Measurements from ENCODE around the gene CYP2A6. TPM values are rescaled to one million over a fixed set of nuclear protein-coding genes. Genes with fewer than 3 reads are reported as not detected.
"Not testable (repeated sequence)": the region's sequence is repeated elsewhere in the genome, so short reads cannot be mapped to it uniquely, and the experiment has no call there.

The CYP2A6 gene
- total and polyA plus RNA-seq, 8 donors = 0.13 to 1.2 (median 0.54) TPM; not detected in 1

GRCh38 chr19:40888191-40888590 lies 37.9 kb upstream of the CYP2A6 start:
- Histone ChIP-seq H3K4me1 (no peaks in the 10 kb centered on the region), H3K9me3 (no peaks in the 10 kb centered on the region), H3K36me3 (no peaks in the 10 kb centered on the region), H3K27ac (no peak overlapping the region), H3K4me3 (no peak overlapping the region), H3K27me3 (no peaks in the 10 kb centered on the region)
- intact Hi-C loops (cut with DNase I) = no loop called here
- DNase-seq (no peak), ATAC-seq (no peak)
- TF ChIP-seq CTCF (IDR thresholded peaks at IDR 0.05) = no peak

GRCh38 chr19:40884187-40884931 lies 34.1 kb upstream of the CYP2A6 start:
- H3K4me3 ChIP-seq; H3K27ac ChIP-seq; H3K27me3 ChIP-seq; intact Hi-C loops (cut with DNase I); H3K36me3 ChIP-seq; H3K4me1 ChIP-seq; ATAC-seq; DNase-seq; H3K9me3 ChIP-seq: not testable (repeated sequence)

DNA sequence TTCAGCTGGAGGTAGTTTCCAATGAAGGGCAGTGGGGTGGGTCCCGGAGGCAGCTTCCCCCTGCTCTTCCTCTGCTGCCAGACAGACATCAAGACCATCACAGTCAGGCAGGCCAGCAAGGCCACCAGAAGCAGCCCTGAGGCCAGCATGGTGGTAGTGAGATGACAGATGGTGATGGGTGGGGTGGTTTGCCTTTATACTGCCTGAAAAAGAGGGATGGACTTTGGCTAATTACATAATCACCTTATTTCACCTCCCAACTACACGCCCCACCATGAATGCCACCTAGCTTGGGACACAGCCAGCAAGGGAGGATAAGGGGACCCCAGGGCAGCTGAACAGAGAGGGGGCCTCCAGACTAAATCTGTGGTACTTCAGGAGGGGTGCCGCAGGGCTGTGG lies 31.8 kb upstream of the CYP2A6 start, which contains the start of gene CYP2A7:
Gene CYP2A7, minus strand, starts transcription at position 170 of the 400 bp plus-strand sequence. Its CDS starts 21 bp downstream, at position 149.
- H3K9me3 ChIP-seq; ATAC-seq; H3K27ac ChIP-seq; H3K4me3 ChIP-seq; H3K4me1 ChIP-seq; H3K27me3 ChIP-seq; intact Hi-C loops (cut with DNase I); H3K36me3 ChIP-seq; DNase-seq: not testable (repeated sequence)

- H3K9me3 ChIP-seq; H3K27me3 ChIP-seq; H3K4me3 ChIP-seq; H3K27ac ChIP-seq; DNase-seq; H3K4me1 ChIP-seq; H3K36me3 ChIP-seq; intact Hi-C loops (cut with DNase I): not testable (repeated sequence)
- peak; percentile 20 for ATAC-seq
These were observed 29.1 kb upstream of the CYP2A6 start for GRCh38 chr19:40879349-40879748.

DNA sequence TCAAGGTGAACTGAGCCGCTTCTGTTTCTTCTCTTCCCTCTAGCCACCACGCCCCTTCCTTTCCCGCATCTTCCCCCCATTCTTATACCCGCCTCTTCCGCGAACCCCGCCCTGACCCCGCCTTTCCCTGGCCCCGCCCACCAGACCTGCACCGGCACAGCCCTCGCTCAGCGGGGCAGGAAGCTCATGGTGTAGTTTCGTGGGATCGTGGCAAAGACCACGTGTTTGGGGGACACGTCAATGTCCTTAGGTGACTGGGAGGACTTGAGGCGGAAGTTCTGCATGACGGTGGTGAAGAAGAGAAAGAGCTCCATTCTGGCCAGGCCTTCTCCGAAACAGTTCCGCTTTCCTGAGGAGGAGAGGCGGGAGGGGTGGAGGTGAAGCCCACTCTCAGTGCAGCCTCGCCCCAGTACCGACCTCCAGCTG lies 25.3 kb upstream of the CYP2A6 start:
- H3K4me1 ChIP-seq; H3K36me3 ChIP-seq; H3K9me3 ChIP-seq; intact Hi-C loops (cut with DNase I); H3K27me3 ChIP-seq: not testable (repeated sequence)
- Histone ChIP-seq H3K4me3 (peak overlapping the region in 1 of 2 donors; percentile 11), H3K27ac (peak overlapping the region in 1 of 2 donors; percentile 69)
- DNase-seq (peak in 3 of 4 donors; percentile 11 to 98 (median 74)), ATAC-seq (peak; percentile 86)

DNA sequence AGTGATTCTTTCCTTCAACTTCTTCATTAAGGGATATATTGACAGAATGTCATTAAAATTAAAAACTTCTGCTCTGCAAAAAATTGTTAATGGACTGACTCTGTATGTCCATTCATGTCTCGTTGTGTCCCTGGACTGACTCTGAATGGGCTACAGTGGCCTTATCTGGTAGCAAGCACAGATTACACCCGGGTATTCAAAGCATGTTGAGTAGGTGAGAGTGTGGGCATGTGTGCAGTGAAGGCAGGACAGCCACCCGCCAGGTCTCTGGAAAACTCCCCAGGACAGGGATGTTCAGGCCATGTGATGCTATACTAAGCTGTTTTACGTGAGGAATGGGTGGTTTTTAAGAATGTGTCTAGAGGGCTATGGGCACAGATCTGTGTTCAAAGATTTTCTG lies 24.6 kb upstream of the CYP2A6 start:
- H3K4me3 ChIP-seq; H3K27me3 ChIP-seq; H3K9me3 ChIP-seq; H3K4me1 ChIP-seq; intact Hi-C loops (cut with DNase I); DNase-seq; H3K36me3 ChIP-seq: not testable (repeated sequence)
- ATAC-seq = peak; percentile 45
- peak overlapping the region in 1 of 2 donors; percentile 69 for H3K27ac ChIP-seq

DNA sequence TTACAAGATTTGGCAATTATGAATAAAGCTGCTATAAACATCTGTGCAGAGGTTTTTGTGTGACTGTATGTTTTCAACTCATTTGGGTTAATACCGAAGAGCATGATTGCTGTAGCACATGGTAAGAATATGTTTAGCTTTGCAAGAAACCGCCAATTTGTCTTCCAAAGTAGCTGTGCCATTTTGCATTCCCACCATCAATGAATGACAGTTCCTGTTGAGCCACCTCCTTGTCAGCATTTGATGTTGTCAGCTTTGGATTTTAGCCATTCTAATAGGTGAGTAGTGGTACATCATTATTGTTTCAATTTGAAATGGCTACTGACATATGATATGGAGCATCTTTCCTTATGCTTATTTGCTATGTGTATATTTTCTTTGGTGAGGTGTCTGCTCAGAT lies 23.6 kb upstream of the CYP2A6 start:
- intact Hi-C loops (cut with DNase I); H3K9me3 ChIP-seq; H3K4me1 ChIP-seq; H3K27me3 ChIP-seq; ATAC-seq; H3K27ac ChIP-seq; H3K4me3 ChIP-seq; H3K36me3 ChIP-seq; DNase-seq: not testable (repeated sequence)

DNA sequence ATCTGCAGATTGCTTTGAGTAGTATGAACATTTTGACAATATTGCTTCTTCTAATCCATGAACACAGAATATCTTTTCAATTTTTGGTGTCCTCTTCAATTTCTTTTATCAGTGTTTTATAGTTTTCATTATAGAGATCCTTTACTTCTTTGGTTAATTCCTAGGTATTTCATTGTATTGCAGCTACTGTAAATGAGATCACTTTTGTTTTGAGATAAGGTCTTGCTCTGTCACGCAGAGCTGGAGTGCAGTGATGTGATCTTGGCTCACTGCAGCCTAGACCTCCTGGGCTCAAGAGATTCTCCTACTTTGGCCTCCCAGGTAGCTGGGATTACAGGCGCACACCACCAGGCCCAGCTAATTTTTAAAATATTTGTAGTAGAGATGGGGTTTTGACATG lies 22.0 kb upstream of the CYP2A6 start:
- DNase-seq = no peak
- Histone ChIP-seq H3K4me3 (no peak overlapping the region), H3K27ac (no peak overlapping the region), H3K36me3 (no peaks in the 10 kb centered on the region), H3K4me1 (no peaks in the 10 kb centered on the region), H3K27me3 (no peaks in the 10 kb centered on the region), H3K9me3 (no peaks in the 10 kb centered on the region)
- no peak for TF ChIP-seq CTCF (IDR thresholded peaks at IDR 0.05)
- ATAC-seq = no peak
- intact Hi-C loops (cut with DNase I) = no loop called here

Measured in left lung (tissue), 10 donors.